Measurements from ENCODE around the gene SPTBN5.

The SPTBN5 gene

GRCh38 chr15:41883484-41883825, 10.4 kb downstream of the SPTBN5 start:
- Mint-ChIP-seq H3K27me3 (peaks cover 24% of the 10 kb centered on the region), H3K4me3 (no peak overlapping the region), H3K4me1 (peaks cover 20% of the 10 kb centered on the region), H3K9me3 (no peaks in the 10 kb centered on the region), H3K36me3 (ENCODE audit: insufficient read depth) (no peaks in the 10 kb centered on the region), H3K27ac (ENCODE audit: low read depth) (no peak overlapping the region)
- no peak for ATAC-seq (replicated peaks; ENCODE audit: extremely low read depth, poor library complexity, severe bottlenecking)
- no peak for DNase-seq (ENCODE audit: low spot score in 2 of 2)

- H3K4me3 Mint-ChIP-seq: no peak overlapping the region
- no peak for DNase-seq (ENCODE audit: low spot score in 2 of 2)
- peak; percentile 28 for ATAC-seq (replicated peaks; ENCODE audit: extremely low read depth, poor library complexity, severe bottlenecking)
Observed at GRCh38 chr15:41882689-41883483, 11.0 kb downstream of the SPTBN5 start.

GRCh38 chr15:41881920-41882688, 11.7 kb downstream of the SPTBN5 start:
- Mint-ChIP-seq H3K4me3 (no peak overlapping the region), H3K9me3 (no peaks in the 10 kb centered on the region), H3K4me1 (peaks cover 12% of the 10 kb centered on the region), H3K27ac (ENCODE audit: low read depth) (no peak overlapping the region), H3K27me3 (peaks cover 24% of the 10 kb centered on the region), H3K36me3 (ENCODE audit: insufficient read depth) (no peaks in the 10 kb centered on the region)
- ATAC-seq (replicated peaks; ENCODE audit: extremely low read depth, poor library complexity, severe bottlenecking) (no peak), DNase-seq (ENCODE audit: low spot score in 2 of 2) (no peak)

More at GRCh38 chr15:41882689-41883483, 11.0 kb downstream of the SPTBN5 start:
- Mint-ChIP-seq H3K36me3 (ENCODE audit: insufficient read depth) (no peaks in the 10 kb centered on the region), H3K27ac (ENCODE audit: low read depth) (no peak overlapping the region), H3K27me3 (peaks cover 24% of the 10 kb centered on the region), H3K9me3 (no peaks in the 10 kb centered on the region), H3K4me1 (peaks cover 18% of the 10 kb centered on the region)

GRCh38 chr15:41881550-41881919, 12.3 kb downstream of the SPTBN5 start:
- Mint-ChIP-seq H3K4me1 (peaks cover 12% of the 10 kb centered on the region), H3K9me3 (no peaks in the 10 kb centered on the region), H3K27ac (ENCODE audit: low read depth) (peak overlapping the region; percentile 77), H3K27me3 (peaks cover 24% of the 10 kb centered on the region), H3K4me3 (peak overlapping the region; percentile 56), H3K36me3 (ENCODE audit: insufficient read depth) (no peaks in the 10 kb centered on the region)
- no peak for ATAC-seq (replicated peaks; ENCODE audit: extremely low read depth, poor library complexity, severe bottlenecking)
- DNase-seq (ENCODE audit: low spot score in 2 of 2): no peak

- Mint-ChIP-seq H3K27ac (ENCODE audit: low read depth) (peak overlapping the region; percentile 77), H3K4me3 (peak overlapping the region; percentile 56)
- ATAC-seq (replicated peaks; ENCODE audit: extremely low read depth, poor library complexity, severe bottlenecking): no peak
Observed at GRCh38 chr15:41881086-41881485, 12.8 kb downstream of the SPTBN5 start.

GRCh38 chr15:41880156-41880877, 13.5 kb downstream of the SPTBN5 start:
- Mint-ChIP-seq H3K9me3 (no peaks in the 10 kb centered on the region), H3K4me1 (peaks cover 12% of the 10 kb centered on the region), H3K36me3 (ENCODE audit: insufficient read depth) (no peaks in the 10 kb centered on the region), H3K4me3 (no peak overlapping the region), H3K27ac (ENCODE audit: low read depth) (no peak overlapping the region), H3K27me3 (peaks cover 24% of the 10 kb centered on the region)
- ATAC-seq (replicated peaks; ENCODE audit: extremely low read depth, poor library complexity, severe bottlenecking): no peak
- DNase-seq (ENCODE audit: low spot score in 2 of 2): no peak

More at GRCh38 chr15:41881086-41881485, 12.8 kb downstream of the SPTBN5 start:
- H3K4me1 Mint-ChIP-seq: peaks cover 12% of the 10 kb centered on the region
- DNase-seq (ENCODE audit: low spot score in 2 of 2): no peak
- no peaks in the 10 kb centered on the region for H3K9me3 Mint-ChIP-seq
- no peaks in the 10 kb centered on the region for H3K36me3 Mint-ChIP-seq (ENCODE audit: insufficient read depth)
- H3K27me3 Mint-ChIP-seq: peaks cover 24% of the 10 kb centered on the region

GRCh38 chr15:41879321-41879845, 14.5 kb downstream of the SPTBN5 start:
- peak overlapping the region; percentile 50 for H3K27ac Mint-ChIP-seq (ENCODE audit: low read depth)
- no peak overlapping the region for H3K4me3 Mint-ChIP-seq
- DNase-seq (ENCODE audit: low spot score in 2 of 2): no peak
- peaks cover 24% of the 10 kb centered on the region for H3K27me3 Mint-ChIP-seq
- no peak for ATAC-seq (replicated peaks; ENCODE audit: extremely low read depth, poor library complexity, severe bottlenecking)
- H3K9me3 Mint-ChIP-seq: no peaks in the 10 kb centered on the region
- H3K4me1 Mint-ChIP-seq: peaks cover 12% of the 10 kb centered on the region
- H3K36me3 Mint-ChIP-seq (ENCODE audit: insufficient read depth): no peaks in the 10 kb centered on the region

GRCh38 chr15:41878355-41878699, 15.5 kb downstream of the SPTBN5 start:
- no peak for DNase-seq (ENCODE audit: low spot score in 2 of 2)
- no peaks in the 10 kb centered on the region for H3K9me3 Mint-ChIP-seq
- H3K4me1 Mint-ChIP-seq: peaks cover 12% of the 10 kb centered on the region

GRCh38 chr15:41877631-41878354, 16.1 kb downstream of the SPTBN5 start:
- no peaks in the 10 kb centered on the region for H3K36me3 Mint-ChIP-seq (ENCODE audit: insufficient read depth)
- DNase-seq (ENCODE audit: low spot score in 2 of 2) (no peak), ATAC-seq (replicated peaks; ENCODE audit: extremely low read depth, poor library complexity, severe bottlenecking) (no peak)
- peaks cover 24% of the 10 kb centered on the region for H3K27me3 Mint-ChIP-seq
- H3K4me3 Mint-ChIP-seq: no peak overlapping the region
- H3K4me1 Mint-ChIP-seq: peaks cover 16% of the 10 kb centered on the region
- no peak overlapping the region for H3K27ac Mint-ChIP-seq (ENCODE audit: low read depth)
- H3K9me3 Mint-ChIP-seq: no peaks in the 10 kb centered on the region

More at GRCh38 chr15:41878355-41878699, 15.5 kb downstream of the SPTBN5 start:
- Mint-ChIP-seq H3K4me3 (no peak overlapping the region), H3K36me3 (ENCODE audit: insufficient read depth) (no peaks in the 10 kb centered on the region), H3K27ac (ENCODE audit: low read depth) (no peak overlapping the region), H3K27me3 (peaks cover 24% of the 10 kb centered on the region)
- no peak for ATAC-seq (replicated peaks; ENCODE audit: extremely low read depth, poor library complexity, severe bottlenecking)

GRCh38 chr15:41876689-41877088, 17.2 kb downstream of the SPTBN5 start:
- H3K27ac Mint-ChIP-seq (ENCODE audit: low read depth): no peak overlapping the region
- H3K4me3 Mint-ChIP-seq: no peak overlapping the region
- H3K9me3 Mint-ChIP-seq: no peaks in the 10 kb centered on the region
- DNase-seq (ENCODE audit: low spot score in 2 of 2): no peak
- peaks cover 18% of the 10 kb centered on the region for H3K4me1 Mint-ChIP-seq
- ATAC-seq (replicated peaks; ENCODE audit: extremely low read depth, poor library complexity, severe bottlenecking): no peak
- H3K36me3 Mint-ChIP-seq (ENCODE audit: insufficient read depth): no peaks in the 10 kb centered on the region
- H3K27me3 Mint-ChIP-seq: peaks cover 24% of the 10 kb centered on the region

GRCh38 chr15:41876007-41876406, 17.8 kb downstream of the SPTBN5 start:
- Mint-ChIP-seq H3K27ac (ENCODE audit: low read depth) (no peak overlapping the region), H3K4me3 (no peak overlapping the region), H3K4me1 (peaks cover 16% of the 10 kb centered on the region), H3K27me3 (peaks cover 18% of the 10 kb centered on the region), H3K36me3 (ENCODE audit: insufficient read depth) (no peaks in the 10 kb centered on the region), H3K9me3 (no peaks in the 10 kb centered on the region)
- ATAC-seq (replicated peaks; ENCODE audit: extremely low read depth, poor library complexity, severe bottlenecking) (no peak), DNase-seq (ENCODE audit: low spot score in 2 of 2) (no peak)

GRCh38 chr15:41874736-41875135, 19.1 kb downstream of the SPTBN5 start:
- ATAC-seq (replicated peaks; ENCODE audit: extremely low read depth, poor library complexity, severe bottlenecking): no peak
- Mint-ChIP-seq H3K4me3 (no peak overlapping the region), H3K9me3 (no peaks in the 10 kb centered on the region), H3K27ac (ENCODE audit: low read depth) (peak overlapping the region; percentile 68), H3K27me3 (peaks cover 5% of the 10 kb centered on the region), H3K36me3 (ENCODE audit: insufficient read depth) (no peaks in the 10 kb centered on the region), H3K4me1 (peaks cover 17% of the 10 kb centered on the region)
- no peak for DNase-seq (ENCODE audit: low spot score in 2 of 2)
